ENCODE measurements around the gene LCE7A. TPM values are rescaled to one million over a fixed set of nuclear protein-coding genes. Genes with fewer than 3 reads are reported as not detected.
A peak's percentile ranks its signal among the peaks of the same experiment; 100 is the strongest.

Gene LCE7A
- total RNA-seq, 4 donors from 2014 or later: not detected

DNA sequence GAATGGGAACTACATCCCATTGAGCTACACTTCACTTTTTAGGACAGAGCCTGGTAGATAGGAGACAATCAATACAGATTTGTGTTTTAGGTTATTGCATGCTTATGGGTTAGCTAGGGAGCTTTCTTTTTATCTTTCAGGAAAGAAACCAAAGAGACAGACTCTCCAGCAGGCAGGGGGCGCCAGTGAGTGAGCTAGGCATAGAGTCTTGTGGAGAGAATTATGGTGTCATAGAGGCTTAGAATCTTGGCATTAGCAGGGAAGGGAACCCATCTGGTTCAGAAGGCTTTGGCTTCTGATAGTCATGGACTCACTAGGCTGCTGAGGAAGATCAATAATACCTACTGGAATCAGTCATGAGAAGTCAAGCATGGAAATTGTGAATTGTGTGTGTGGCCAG, 18.2 kb downstream of the LCE7A start, which contains the start of gene SMCP:
Gene SMCP (plus strand): TSS at position 281 of the 400 bp plus-strand sequence. CDS start 6,101 bp downstream, outside the sequence.
- no peaks in the 10 kb centered on the region for H3K36me3 ChIP-seq
- no peaks in the 10 kb centered on the region for H3K27me3 ChIP-seq
- no peak for ATAC-seq
- H3K4me1 ChIP-seq: no peaks in the 10 kb centered on the region
- H3K4me3 ChIP-seq: no peak within 1 kb of the TSS
- no peaks in the 10 kb centered on the region for H3K9me3 ChIP-seq
- TF ChIP-seq POLR2AphosphoS5 (IDR thresholded peaks at IDR 0.05) (no peak), EP300 (IDR thresholded peaks at IDR 0.05) (no peak), POLR2A (IDR thresholded peaks at IDR 0.05) (no peak)
- TF ChIP-seq, protein P1, sequence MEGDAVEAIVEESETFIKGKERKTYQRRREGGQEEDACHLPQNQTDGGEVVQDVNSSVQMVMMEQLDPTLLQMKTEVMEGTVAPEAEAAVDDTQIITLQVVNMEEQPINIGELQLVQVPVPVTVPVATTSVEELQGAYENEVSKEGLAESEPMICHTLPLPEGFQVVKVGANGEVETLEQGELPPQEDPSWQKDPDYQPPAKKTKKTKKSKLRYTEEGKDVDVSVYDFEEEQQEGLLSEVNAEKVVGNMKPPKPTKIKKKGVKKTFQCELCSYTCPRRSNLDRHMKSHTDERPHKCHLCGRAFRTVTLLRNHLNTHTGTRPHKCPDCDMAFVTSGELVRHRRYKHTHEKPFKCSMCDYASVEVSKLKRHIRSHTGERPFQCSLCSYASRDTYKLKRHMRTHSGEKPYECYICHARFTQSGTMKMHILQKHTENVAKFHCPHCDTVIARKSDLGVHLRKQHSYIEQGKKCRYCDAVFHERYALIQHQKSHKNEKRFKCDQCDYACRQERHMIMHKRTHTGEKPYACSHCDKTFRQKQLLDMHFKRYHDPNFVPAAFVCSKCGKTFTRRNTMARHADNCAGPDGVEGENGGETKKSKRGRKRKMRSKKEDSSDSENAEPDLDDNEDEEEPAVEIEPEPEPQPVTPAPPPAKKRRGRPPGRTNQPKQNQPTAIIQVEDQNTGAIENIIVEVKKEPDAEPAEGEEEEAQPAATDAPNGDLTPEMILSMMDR (IDR thresholded peaks at IDR 0.05): no peak
- WGBS, 2 donors (ENCODE audit: low coverage in 1 of 2): 0 to 14% methylated on average over 1 of the region's 1 CpG
- H3K27ac ChIP-seq: no peak within 1 kb of the TSS

DNA sequence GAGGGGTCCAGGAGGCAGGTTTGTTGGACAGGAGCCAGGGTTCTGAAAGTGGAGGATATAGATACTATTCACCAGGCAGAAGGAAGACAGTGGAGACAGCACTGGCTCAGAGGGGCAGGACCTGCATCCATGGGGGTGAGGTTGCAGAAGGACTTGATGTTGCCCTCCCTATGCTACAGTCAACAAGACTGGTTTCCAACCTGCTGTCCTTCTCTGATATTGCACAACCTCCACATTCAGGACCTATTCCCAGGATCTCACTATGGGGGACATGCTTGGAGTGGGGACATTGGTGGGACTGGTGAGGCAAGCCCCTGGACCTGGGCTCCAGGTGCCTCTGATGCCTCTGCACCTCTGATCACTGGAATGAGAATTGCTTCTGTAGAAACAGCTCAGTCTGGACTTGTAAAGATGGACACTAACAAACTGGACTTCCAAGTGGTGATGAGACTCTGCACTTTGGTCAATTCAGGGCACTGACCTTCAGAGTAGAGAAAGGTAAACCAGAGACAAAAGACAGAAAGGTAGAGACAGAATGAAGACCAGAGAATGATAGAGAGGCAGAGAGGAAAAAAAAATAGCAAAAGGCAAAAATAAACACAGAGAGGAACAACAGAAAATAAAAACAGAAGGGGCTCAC, 19.9 kb downstream of the LCE7A start:
- ATAC-seq: no peak
- Histone ChIP-seq H3K36me3 (no peaks in the 10 kb centered on the region), H3K9me3 (no peaks in the 10 kb centered on the region), H3K27me3 (no peaks in the 10 kb centered on the region), H3K4me1 (peaks cover 0 to 12% (median 6%) of the 10 kb centered on the region in 3 donors), H3K27ac (no peak overlapping the region), H3K4me3 (no peak overlapping the region)
- TF ChIP-seq EP300 (IDR thresholded peaks at IDR 0.05) (no peak), POLR2A (IDR thresholded peaks at IDR 0.05) (no peak), POLR2AphosphoS5 (IDR thresholded peaks at IDR 0.05) (no peak)
- TF ChIP-seq, protein P1 (IDR thresholded peaks at IDR 0.05): no peak

DNA sequence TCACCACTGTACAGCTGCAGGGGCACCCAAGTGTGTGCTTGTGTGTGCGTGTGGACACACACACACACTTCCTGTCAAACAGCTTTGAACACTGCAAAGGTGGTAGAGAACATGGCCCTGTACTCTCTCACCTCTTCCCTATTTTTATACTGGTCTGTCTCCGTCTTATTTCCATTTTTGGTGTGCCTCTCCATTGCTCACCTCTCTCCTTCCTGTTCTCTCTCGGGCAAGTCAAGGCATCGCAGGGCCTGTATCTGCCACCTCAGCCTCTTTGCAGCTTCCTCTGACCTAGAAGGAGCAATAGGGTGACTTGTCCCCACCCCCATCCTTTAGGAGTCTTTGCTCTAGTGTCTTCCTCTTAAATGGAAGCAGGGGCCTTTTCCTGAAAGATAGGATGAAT, 20.5 kb downstream of the LCE7A start:
- WGBS, 2 donors (ENCODE audit: low coverage in 1 of 2): 83 to 87% methylated on average over 3 of the region's 4 CpGs
- no peaks in the 10 kb centered on the region for H3K27me3 ChIP-seq
- no peak for ATAC-seq
- no peaks in the 10 kb centered on the region for H3K9me3 ChIP-seq
- peaks cover 2 to 19% (median 10%) of the 10 kb centered on the region in 3 donors for H3K4me1 ChIP-seq
- no peak overlapping the region for H3K4me3 ChIP-seq
- no peak overlapping the region for H3K27ac ChIP-seq
- no peak for TF ChIP-seq EP300 (IDR thresholded peaks at IDR 0.05)
- TF ChIP-seq, protein P1 (IDR thresholded peaks at IDR 0.05): no peak
- TF ChIP-seq POLR2A (IDR thresholded peaks at IDR 0.05): no peak
- TF ChIP-seq POLR2AphosphoS5 (IDR thresholded peaks at IDR 0.05): no peak
- H3K36me3 ChIP-seq: no peaks in the 10 kb centered on the region

DNA sequence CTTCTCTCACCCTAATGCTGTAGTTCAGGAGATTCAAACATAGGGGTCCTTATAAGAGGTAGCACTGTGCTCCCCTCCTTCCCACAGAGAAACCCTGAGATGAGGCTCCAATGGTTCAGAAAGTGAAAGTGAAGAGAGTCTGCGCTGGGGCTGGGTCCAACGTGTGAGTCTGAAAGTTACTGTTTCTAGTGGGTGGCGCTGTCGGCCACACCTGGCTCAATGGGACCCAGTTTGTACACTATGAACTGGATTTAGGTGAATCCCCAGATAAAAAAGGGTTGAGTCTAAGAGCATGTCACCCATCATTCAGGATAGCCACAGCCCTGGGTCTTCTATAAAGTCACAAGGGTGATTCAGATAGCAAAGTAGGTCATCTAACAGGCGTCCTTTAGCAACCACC, 21.1 kb downstream of the LCE7A start:
- WGBS, 2 donors (ENCODE audit: low coverage in 1 of 2): 27 to 100% methylated on average over 1 to 2 of the region's 5 CpGs
- no peaks in the 10 kb centered on the region for H3K9me3 ChIP-seq
- TF ChIP-seq EP300 (IDR thresholded peaks at IDR 0.05): no peak
- no peak for TF ChIP-seq POLR2A (IDR thresholded peaks at IDR 0.05)
- TF ChIP-seq, protein P1 (IDR thresholded peaks at IDR 0.05): no peak
- TF ChIP-seq POLR2AphosphoS5 (IDR thresholded peaks at IDR 0.05): no peak
- H3K36me3 ChIP-seq: no peaks in the 10 kb centered on the region
- H3K4me3 ChIP-seq: no peak overlapping the region
- no peak for ATAC-seq
- peaks cover 2 to 25% (median 11%) of the 10 kb centered on the region in 3 donors for H3K4me1 ChIP-seq
- no peaks in the 10 kb centered on the region for H3K27me3 ChIP-seq
- H3K27ac ChIP-seq: no peak overlapping the region

DNA sequence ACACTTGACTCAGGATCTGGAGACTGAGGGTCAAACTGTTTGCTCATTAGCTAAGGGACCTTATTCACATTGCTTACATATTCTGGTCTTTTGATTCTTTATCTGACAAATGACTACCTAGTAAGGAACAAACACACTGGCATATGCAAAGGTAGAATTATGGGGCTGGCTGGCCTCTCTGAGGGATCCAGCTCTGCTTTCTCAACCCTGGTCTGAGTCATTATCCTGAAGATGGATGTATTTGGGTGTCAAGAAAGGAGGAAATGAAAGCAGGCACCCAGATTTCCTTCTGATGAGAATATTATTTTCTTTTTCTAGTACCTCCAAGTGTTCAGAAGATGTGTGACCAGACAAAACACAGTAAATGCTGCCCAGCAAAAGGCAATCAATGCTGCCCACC, 24.3 kb downstream of the LCE7A start:
- TF ChIP-seq EP300 (IDR thresholded peaks at IDR 0.05) (no peak), POLR2AphosphoS5 (IDR thresholded peaks at IDR 0.05) (peak; percentile 22), POLR2A (IDR thresholded peaks at IDR 0.05) (no peak)
- TF ChIP-seq, protein P1 (IDR thresholded peaks at IDR 0.05): no peak
- Histone ChIP-seq H3K27me3 (no peaks in the 10 kb centered on the region), H3K27ac (peak overlapping the region; percentile 2 to 67 (median 32)), H3K4me1 (peaks cover 2 to 41% (median 11%) of the 10 kb centered on the region in 3 donors), H3K36me3 (no peaks in the 10 kb centered on the region), H3K4me3 (no peak overlapping the region), H3K9me3 (no peaks in the 10 kb centered on the region)
- ATAC-seq: no peak
